ENCODE measurements around the gene SNX30.

DNA sequence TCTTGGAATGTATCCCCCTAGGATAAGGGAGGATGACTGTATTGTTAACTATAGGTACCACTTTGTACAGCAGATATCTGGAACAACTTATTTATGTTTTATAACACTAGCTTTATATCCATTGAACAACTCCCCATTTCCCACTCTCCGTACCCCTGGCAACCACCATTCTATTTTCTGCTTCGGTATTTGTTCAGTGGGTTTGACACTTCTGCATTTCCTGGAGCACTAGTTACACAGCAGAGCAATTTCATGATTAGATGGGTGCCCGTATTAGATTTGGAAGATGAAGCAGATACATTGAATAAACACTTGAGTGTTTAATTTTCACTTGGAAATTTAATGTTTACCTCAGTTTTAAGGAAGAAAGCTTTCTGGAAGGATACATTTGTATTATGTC is 72.7 kb downstream of the SNX30 start:
- TF ChIP-seq, protein P1, sequence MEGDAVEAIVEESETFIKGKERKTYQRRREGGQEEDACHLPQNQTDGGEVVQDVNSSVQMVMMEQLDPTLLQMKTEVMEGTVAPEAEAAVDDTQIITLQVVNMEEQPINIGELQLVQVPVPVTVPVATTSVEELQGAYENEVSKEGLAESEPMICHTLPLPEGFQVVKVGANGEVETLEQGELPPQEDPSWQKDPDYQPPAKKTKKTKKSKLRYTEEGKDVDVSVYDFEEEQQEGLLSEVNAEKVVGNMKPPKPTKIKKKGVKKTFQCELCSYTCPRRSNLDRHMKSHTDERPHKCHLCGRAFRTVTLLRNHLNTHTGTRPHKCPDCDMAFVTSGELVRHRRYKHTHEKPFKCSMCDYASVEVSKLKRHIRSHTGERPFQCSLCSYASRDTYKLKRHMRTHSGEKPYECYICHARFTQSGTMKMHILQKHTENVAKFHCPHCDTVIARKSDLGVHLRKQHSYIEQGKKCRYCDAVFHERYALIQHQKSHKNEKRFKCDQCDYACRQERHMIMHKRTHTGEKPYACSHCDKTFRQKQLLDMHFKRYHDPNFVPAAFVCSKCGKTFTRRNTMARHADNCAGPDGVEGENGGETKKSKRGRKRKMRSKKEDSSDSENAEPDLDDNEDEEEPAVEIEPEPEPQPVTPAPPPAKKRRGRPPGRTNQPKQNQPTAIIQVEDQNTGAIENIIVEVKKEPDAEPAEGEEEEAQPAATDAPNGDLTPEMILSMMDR (IDR thresholded peaks at IDR 0.05; ENCODE audit: low read depth, low read length, missing input control) = no peak
- no peak for TF ChIP-seq SP1 (IDR thresholded peaks at IDR 0.05)
- TF ChIP-seq REST (IDR thresholded peaks at IDR 0.05) = no peak
- TF ChIP-seq, protein P2, sequence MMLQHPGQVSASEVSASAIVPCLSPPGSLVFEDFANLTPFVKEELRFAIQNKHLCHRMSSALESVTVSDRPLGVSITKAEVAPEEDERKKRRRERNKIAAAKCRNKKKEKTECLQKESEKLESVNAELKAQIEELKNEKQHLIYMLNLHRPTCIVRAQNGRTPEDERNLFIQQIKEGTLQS (IDR thresholded peaks at IDR 0.05) = no peak
- no peak for TF ChIP-seq TAF1 (conservative IDR thresholded peaks at IDR 0.05)

Data from liver (tissue), 3 donors.